A673 (cell line): Measurements from ENCODE around the gene SERPINC1. TPM values are rescaled to one million over a fixed set of nuclear protein-coding genes. Genes with fewer than 3 reads are reported as not detected.

Source experiments
- BruUV-seq: library from RNA; stranded (reverse); fragments of 400-500 nt; replicated peaks from 2 replicates; lab custom pipeline; 2021; lab: Mats Ljungman, UMichigan
- CTCF ChIA-PET: fragments of 300-600 bp; sonication (Branson Sonifier 250); formaldehyde crosslinking; loops from one replicate; lab custom pipeline; 2022; ENCODE audit warnings: antibody characterized with exemption; lab: Charles Lee
- POLR2A ChIA-PET: fragments of 300-600 bp; sonication (Branson Sonifier 250); formaldehyde crosslinking; loops from one replicate; lab custom pipeline; 2022; ENCODE audit warnings: antibody characterized with exemption; ENCODE audit not compliant: low non-redundant PET; lab: Charles Lee
- DNase-seq: peaks from one replicate; pipeline ENCODE4 v3.0.0-alpha.2; 2015; ENCODE audit warnings: low spot score
- H3K27ac ChIP-seq: fragments of 200-600 bp; sonication (generic); 2 replicates; pipeline ENCODE4 v1.5.1; 2016; ENCODE audit warnings: mixed run types, low read depth, mild to moderate bottlenecking, mixed read lengths, antibody characterized with exemption, low read length; ENCODE audit not compliant: poor library complexity, severe bottlenecking
- H3K27me3 ChIP-seq: fragments of 200-600 bp; sonication (generic); replicated peaks from 2 replicates; pipeline ENCODE4 v1.6.1; 2017; ENCODE audit warnings: mixed run types, low read depth, mild to moderate bottlenecking, mixed read lengths, antibody characterized with exemption, low read length; ENCODE audit not compliant: insufficient read depth, poor library complexity
- H3K36me3 ChIP-seq: fragments of 200-600 bp; sonication (generic); 2 replicates; pipeline ENCODE4 v1.6.1; 2016; ENCODE audit warnings: mixed run types, mild to moderate bottlenecking, mixed read lengths, antibody characterized with exemption, low read length; ENCODE audit not compliant: insufficient read depth, poor library complexity, severe bottlenecking
- H3K4me1 ChIP-seq: fragments of 200-600 bp; sonication (generic); 2 replicates; pipeline ENCODE4 v1.6.1; 2017; ENCODE audit warnings: mixed run types, mild to moderate bottlenecking, mixed read lengths, antibody characterized with exemption, low read length; ENCODE audit not compliant: insufficient read depth, poor library complexity, severe bottlenecking
- H3K4me3 ChIP-seq: fragments of 200-600 bp; sonication (generic); 2 replicates; pipeline ENCODE4 v1.5.1; 2016; ENCODE audit warnings: low read depth, mixed run types, mild to moderate bottlenecking, mixed read lengths, low read length; ENCODE audit not compliant: poor library complexity, severe bottlenecking
- H3K9me3 ChIP-seq: fragments of 200-600 bp; sonication (generic); 2 replicates; pipeline ENCODE4 v1.6.1; 2016; ENCODE audit warnings: mixed run types, low read depth, mild to moderate bottlenecking, mixed read lengths, antibody characterized with exemption, low read length; ENCODE audit not compliant: poor library complexity, severe bottlenecking
- CTCF ChIP-seq: fragments of 300-800, 200-600 bp; sonication (generic); conservative IDR thresholded peaks from 2 replicates; pipeline ENCODE4 v1.5.1; 2017; ENCODE audit warnings: low read depth, mild to moderate bottlenecking, antibody characterized with exemption, low read length, moderate library complexity, mixed read lengths
- EZH2 ChIP-seq: fragments of 200-600 bp; sonication (generic); IDR thresholded peaks from 2 replicates; pipeline ENCODE4 v1.6.1; 2017; ENCODE audit warnings: borderline replicate concordance, low read depth, mild to moderate bottlenecking, mixed read lengths, antibody characterized with exemption, low read length; ENCODE audit not compliant: poor library complexity, severe bottlenecking
- intact Hi-C: fragments of 100-400 bp; cut with micrococcal nuclease; formaldehyde crosslinking; loops from one replicate; pipeline ENCODE4 v1.10.0; 2022; ENCODE audit not compliant: unreplicated experiment
- total RNA-seq: library from RNA; stranded (reverse); gene quantifications from 2 replicates; pipeline ENCODE4 v1.2.3, GENCODE V29; 2021

The SERPINC1 gene
- total RNA-seq, 1 experiment from 2014 or later: not detected

- no peak overlapping the region for H3K4me3 ChIP-seq
- no peaks in the 10 kb centered on the region for H3K9me3 ChIP-seq
- BruUV-seq: no TSS peak
- peaks cover 52% of the 10 kb centered on the region for H3K36me3 ChIP-seq
- no peak overlapping the region for H3K27ac ChIP-seq
- no peak for DNase-seq
- no peak for TF ChIP-seq CTCF
- no peak for TF ChIP-seq EZH2
- H3K4me1 ChIP-seq: no peaks in the 10 kb centered on the region
- H3K27me3 ChIP-seq: no peaks in the 10 kb centered on the region
- intact Hi-C loops: no loop called here
- POLR2A ChIA-PET: interaction anchor here (0.6 kb wide), 1 partner anchor 1135 kb away, joined by 3 read pairs; no protein-coding TSS in a partner anchor
- CTCF ChIA-PET: interaction anchor here (0.6 kb wide), 1 partner anchor 341 kb away, joined by 3 read pairs; no protein-coding TSS in a partner anchor
Measured at GRCh38 chr1:173856903-173857302, 60.2 kb downstream of the SERPINC1 start.

- ChIA-PET CTCF (no interaction called here), POLR2A (no interaction called here)
- Histone ChIP-seq H3K4me3 (no peak overlapping the region), H3K36me3 (peaks cover 60% of the 10 kb centered on the region), H3K27me3 (no peaks in the 10 kb centered on the region), H3K4me1 (no peaks in the 10 kb centered on the region), H3K9me3 (no peaks in the 10 kb centered on the region), H3K27ac (no peak overlapping the region)
- intact Hi-C loops: no loop called here
- no peak for DNase-seq
- TF ChIP-seq CTCF (no peak), EZH2 (no peak)
- BruUV-seq: no TSS peak
Measured at GRCh38 chr1:173856014-173856413, 61.1 kb downstream of the SERPINC1 start.

Other genes starting within 250 kb of the SERPINC1 start
- gene ANKRD45, start 247.5 kb downstream of the SERPINC1 start, total RNA-seq: 0.73 and 0.98 TPM in 2 replicates
- 17.7 and 18.4 TPM in 2 replicates for gene KLHL20, start 202.3 kb downstream of the SERPINC1 start, total RNA-seq
- 41.6 and 43.4 TPM in 2 replicates for gene DARS2, start 92.7 kb downstream of the SERPINC1 start, total RNA-seq
- 34.3 and 35.7 TPM in 2 replicates for gene CENPL, start 92.4 kb downstream of the SERPINC1 start, total RNA-seq
- gene GAS5, start 49.3 kb downstream of the SERPINC1 start, total RNA-seq: 479 and 503 TPM in 2 replicates
- 15.8 and 17.2 TPM in 2 replicates for gene ZBTB37, start 48.9 kb downstream of the SERPINC1 start, total RNA-seq
- gene RC3H1, start 105.0 kb upstream of the SERPINC1 start, total RNA-seq: 27.2 and 28.0 TPM in 2 replicates
- 19.3 and 20.7 TPM in 2 replicates for gene RABGAP1L, start 242.2 kb upstream of the SERPINC1 start, total RNA-seq